PC-3 (cell line): ENCODE results near the gene OTOF. TPM values are rescaled to one million over a fixed set of nuclear protein-coding genes. Genes with fewer than 3 reads are reported as not detected.

ENCODE experiments used
- ATAC-seq: fragments of 200-7000 bp; cut with Tn5 transposase; 2 replicates; pipeline ENCODE4 v1.9.1; 2020; ENCODE audit warnings: mild to moderate bottlenecking, moderate library complexity
- BruUV-seq: library from RNA; stranded (reverse); fragments of 400-500 nt; replicated peaks from 2 replicates; lab custom pipeline; 2021; lab: Mats Ljungman, UMichigan
- CTCF ChIA-PET: fragments of 300-600 bp; sonication (Branson Sonifier 250); formaldehyde crosslinking; loops from one replicate; lab custom pipeline; 2022; ENCODE audit warnings: antibody characterized with exemption; lab: Charles Lee
- POLR2A ChIA-PET: fragments of 300-600 bp; sonication (Branson Sonifier 250); formaldehyde crosslinking; loops from one replicate; lab custom pipeline; 2022; ENCODE audit warnings: antibody characterized with exemption; ENCODE audit not compliant: unreplicated experiment; lab: Charles Lee
- DNase-seq: peaks from one replicate; pipeline ENCODE4 v3.0.0-alpha.2; 2015
- H2AFZ ChIP-seq: fragments of 300-600 bp; sonication (generic); 2 replicates; pipeline ENCODE4 v1.6.0; 2016; ENCODE audit warnings: antibody characterized with exemption, low read length
- H3F3A ChIP-seq: fragments of 300-600 bp; sonication (generic); one replicate; pipeline ENCODE4 v1.6.0; 2017; ENCODE audit warnings: antibody characterized with exemption, low read length, control low read depth, mild to moderate bottlenecking; ENCODE audit not compliant: unreplicated experiment
- H3K27ac ChIP-seq: fragments of 300-600 bp; sonication (generic); 2 replicates; pipeline ENCODE4 v1.5.1; 2016; ENCODE audit warnings: mild to moderate bottlenecking, low read length
- H3K27me3 ChIP-seq: fragments of 300-600 bp; sonication (generic); 2 replicates; pipeline ENCODE4 v1.6.1; 2016; ENCODE audit warnings: low read length, mixed read lengths
- H3K36me3 ChIP-seq: fragments of 300-600 bp; sonication (generic); 2 replicates; pipeline ENCODE4 v1.6.1; 2016; ENCODE audit warnings: low read depth, mixed run types, low read length, mixed read lengths
- H3K4me1 ChIP-seq: fragments of 300-600 bp; sonication (generic); 2 replicates; pipeline ENCODE4 v1.5.1; 2016; ENCODE audit warnings: low read length; ENCODE audit not compliant: insufficient read depth
- H3K4me2 ChIP-seq: fragments of 300-600 bp; sonication (generic); 2 replicates; pipeline ENCODE4 v1.6.0; 2016; ENCODE audit warnings: low read length
- H3K4me3 ChIP-seq: fragments of 300-600 bp; sonication (generic); 2 replicates; pipeline ENCODE4 v1.5.1; 2016; ENCODE audit warnings: mild to moderate bottlenecking, low read length, mixed read lengths
- H3K79me2 ChIP-seq: fragments of 300-600 bp; sonication (generic); 2 replicates; pipeline ENCODE4 v1.6.1; 2017; ENCODE audit warnings: low read length, mixed read lengths
- H3K9ac ChIP-seq: fragments of 300-600 bp; sonication (generic); 2 replicates; pipeline ENCODE4 v1.6.0; 2016; ENCODE audit warnings: mild to moderate bottlenecking, low read length
- H3K9me2 ChIP-seq: fragments of 300-600 bp; sonication (generic); replicated peaks from 2 replicates; pipeline ENCODE4 v1.6.1; 2016; ENCODE audit warnings: mixed run types, low read length, mixed read lengths
- H3K9me3 ChIP-seq: fragments of 300-600 bp; sonication (generic); 2 replicates; pipeline ENCODE4 v1.6.1; 2016; ENCODE audit warnings: low read length, mixed read lengths
- H4K20me1 ChIP-seq: fragments of 300-600 bp; sonication (generic); 2 replicates; pipeline ENCODE4 v1.6.1; 2016; ENCODE audit warnings: low read length, mixed read lengths
- EZH2 ChIP-seq: fragments of 300-600 bp; sonication (generic); IDR thresholded peaks from one replicate; pipeline ENCODE4 v1.6.1; 2017; ENCODE audit warnings: antibody characterized with exemption, mild to moderate bottlenecking, low read length; ENCODE audit not compliant: unreplicated experiment
- EZH2phosphoT487 ChIP-seq: fragments of 300-600 bp; sonication (generic); IDR thresholded peaks from 2 replicates; pipeline ENCODE4 v1.6.1; 2018; ENCODE audit warnings: mild to moderate bottlenecking, antibody characterized with exemption, low read length, borderline replicate concordance
- intact Hi-C: fragments of 100-400 bp; cut with micrococcal nuclease; formaldehyde crosslinking; loops from 2 replicates; pipeline ENCODE4 v1.9.0; 2023
- total RNA-seq: library from RNA; depleted of rRNA; stranded (reverse); fragments of >200 nt; gene quantifications from 2 replicates; pipeline ENCODE4 v1.2.3, GENCODE V29; 2014
- TF ChIP-seq, protein P1 (sequence below): fragments of 300-600 bp; sonication (generic); conservative IDR thresholded peaks from 2 replicates; pipeline ENCODE4 v1.5.1; 2017; ENCODE audit warnings: antibody characterized with exemption, low read depth, mild to moderate bottlenecking, low read length

The OTOF gene
- total RNA-seq, 1 experiment from 2014 or later: not detected

- no peaks in the 10 kb centered on the region for H3K9me3 ChIP-seq
- intact Hi-C loops: loop anchor here (5.0 kb wide), 1 partner anchor 520 kb away; no protein-coding TSS in a partner anchor
- no peak overlapping the region for H3K9ac ChIP-seq
- CTCF ChIA-PET: no interaction called here
- no peak overlapping the region for H3K27ac ChIP-seq
- TF ChIP-seq EZH2: no peak
- TF ChIP-seq, protein P1, sequence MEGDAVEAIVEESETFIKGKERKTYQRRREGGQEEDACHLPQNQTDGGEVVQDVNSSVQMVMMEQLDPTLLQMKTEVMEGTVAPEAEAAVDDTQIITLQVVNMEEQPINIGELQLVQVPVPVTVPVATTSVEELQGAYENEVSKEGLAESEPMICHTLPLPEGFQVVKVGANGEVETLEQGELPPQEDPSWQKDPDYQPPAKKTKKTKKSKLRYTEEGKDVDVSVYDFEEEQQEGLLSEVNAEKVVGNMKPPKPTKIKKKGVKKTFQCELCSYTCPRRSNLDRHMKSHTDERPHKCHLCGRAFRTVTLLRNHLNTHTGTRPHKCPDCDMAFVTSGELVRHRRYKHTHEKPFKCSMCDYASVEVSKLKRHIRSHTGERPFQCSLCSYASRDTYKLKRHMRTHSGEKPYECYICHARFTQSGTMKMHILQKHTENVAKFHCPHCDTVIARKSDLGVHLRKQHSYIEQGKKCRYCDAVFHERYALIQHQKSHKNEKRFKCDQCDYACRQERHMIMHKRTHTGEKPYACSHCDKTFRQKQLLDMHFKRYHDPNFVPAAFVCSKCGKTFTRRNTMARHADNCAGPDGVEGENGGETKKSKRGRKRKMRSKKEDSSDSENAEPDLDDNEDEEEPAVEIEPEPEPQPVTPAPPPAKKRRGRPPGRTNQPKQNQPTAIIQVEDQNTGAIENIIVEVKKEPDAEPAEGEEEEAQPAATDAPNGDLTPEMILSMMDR: peak; percentile 44
- no peaks in the 10 kb centered on the region for H4K20me1 ChIP-seq
- no peak overlapping the region for H3K4me3 ChIP-seq
- DNase-seq: no peak
- BruUV-seq: no TSS peak
- H3K9me2 ChIP-seq: no peaks in the 10 kb centered on the region
- H3K36me3 ChIP-seq: no peaks in the 10 kb centered on the region
- H2AFZ ChIP-seq: no peak overlapping the region
- H3K4me1 ChIP-seq: no peaks in the 10 kb centered on the region
- H3F3A ChIP-seq: no peaks in the 10 kb centered on the region
- no peak for ATAC-seq
- POLR2A ChIA-PET: no interaction called here
- H3K4me2 ChIP-seq: no peak overlapping the region
- no peaks in the 10 kb centered on the region for H3K27me3 ChIP-seq
- H3K79me2 ChIP-seq: no peaks in the 10 kb centered on the region
These were observed 5.9 kb downstream of the OTOF start for GRCh38 chr2:26471766-26472706.

DNA sequence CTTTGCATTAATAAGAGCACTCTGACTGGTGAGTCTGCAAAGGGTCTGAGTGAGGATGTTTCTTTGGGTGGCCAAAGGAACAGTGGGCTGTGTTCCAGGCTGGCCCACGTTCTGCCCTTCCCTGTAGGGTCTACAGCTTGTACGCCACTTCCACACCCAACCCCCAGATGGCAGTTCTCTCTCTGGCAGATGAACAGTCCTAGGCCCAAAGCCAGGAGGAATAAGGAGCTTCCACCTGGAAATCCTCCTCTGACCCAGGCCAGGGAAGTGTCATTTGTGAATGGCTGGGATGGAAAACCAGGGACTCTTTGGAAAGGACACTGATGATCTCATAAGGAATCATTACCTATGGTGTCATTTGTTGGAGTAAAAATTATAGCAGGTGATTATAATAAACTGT lies 6.6 kb downstream of the OTOF start:
- intact Hi-C loops: loop anchor here (5.0 kb wide), 1 partner anchor 519 kb away; no protein-coding TSS in a partner anchor
- Histone ChIP-seq H3K27me3 (no peaks in the 10 kb centered on the region), H3K4me1 (no peaks in the 10 kb centered on the region), H3K9ac (no peak overlapping the region), H3K36me3 (no peaks in the 10 kb centered on the region), H3F3A (no peaks in the 10 kb centered on the region), H4K20me1 (no peaks in the 10 kb centered on the region), H3K4me3 (no peak overlapping the region), H3K9me3 (no peaks in the 10 kb centered on the region), H3K27ac (no peak overlapping the region), H3K4me2 (no peak overlapping the region), H2AFZ (no peak overlapping the region), H3K79me2 (no peaks in the 10 kb centered on the region), H3K9me2 (no peaks in the 10 kb centered on the region)
- ChIA-PET CTCF (no interaction called here), POLR2A (no interaction called here)
- TF ChIP-seq, protein P1: peak; percentile 31; the same call in 1 of the 2 replicates
- TF ChIP-seq EZH2 (no peak), EZH2phosphoT487 (no peak)
- BruUV-seq: no TSS peak
- peak; percentile 30 for DNase-seq
- no peak; the same call in 1 of the 2 replicates for ATAC-seq
